ENCODE results near the gene SLC7A5.
"Not testable (repeated sequence)": the region's sequence is repeated elsewhere in the genome, so short reads cannot be mapped to it uniquely, and the experiment has no call there.

The SLC7A5 gene

DNA sequence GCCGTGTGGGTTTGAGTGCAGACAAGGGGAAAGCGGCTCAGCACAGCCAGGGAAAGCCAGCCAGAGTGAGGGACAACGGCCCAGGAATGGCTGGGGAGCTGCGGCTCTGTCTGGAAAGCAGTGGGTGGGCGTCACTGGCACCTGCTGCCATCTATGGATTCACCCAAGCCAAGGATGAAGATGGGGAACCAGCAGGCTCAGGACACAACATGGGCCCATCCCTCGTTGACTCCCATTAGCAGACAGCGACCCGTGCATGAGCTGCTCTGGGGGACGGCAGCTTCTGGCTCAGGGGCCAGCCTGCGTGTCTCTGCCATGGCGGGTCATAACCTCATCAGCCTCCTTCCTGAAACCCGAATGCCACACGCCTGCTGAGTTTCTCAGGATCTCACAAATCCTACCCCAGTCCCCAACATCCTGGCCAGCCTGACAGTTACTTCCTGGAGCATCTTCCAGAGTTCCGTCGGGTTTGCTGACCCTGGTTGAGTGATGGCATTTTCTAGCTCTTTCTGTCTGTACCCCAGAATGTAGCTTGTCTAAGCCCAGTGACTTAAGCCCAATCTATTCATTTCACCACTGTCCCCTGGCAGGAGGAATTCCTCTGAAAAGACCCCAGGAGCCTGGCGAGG lies 50.7 kb downstream of the SLC7A5 start:
- no peak for DNase-seq

DNA sequence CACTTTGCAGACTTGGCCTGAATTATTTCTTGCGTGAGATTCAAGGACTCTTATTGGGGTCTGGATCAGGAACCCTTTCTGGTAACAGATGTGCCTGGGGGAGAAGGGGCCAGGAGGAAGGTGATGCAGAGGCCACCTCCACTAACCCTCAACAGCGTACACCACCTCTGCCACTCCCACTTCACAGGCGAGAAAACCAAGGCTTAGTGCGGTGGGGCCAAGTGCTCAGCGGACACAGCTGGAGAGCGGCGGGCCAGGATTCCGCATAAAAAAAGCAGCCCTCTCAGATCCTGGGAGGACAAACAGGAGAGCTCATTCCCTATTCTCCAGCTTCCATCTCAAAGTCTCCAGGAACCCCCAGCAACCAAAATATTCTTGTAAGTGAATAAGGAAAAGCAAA lies 51.4 kb downstream of the SLC7A5 start:
- DNase-seq = no peak

DNA sequence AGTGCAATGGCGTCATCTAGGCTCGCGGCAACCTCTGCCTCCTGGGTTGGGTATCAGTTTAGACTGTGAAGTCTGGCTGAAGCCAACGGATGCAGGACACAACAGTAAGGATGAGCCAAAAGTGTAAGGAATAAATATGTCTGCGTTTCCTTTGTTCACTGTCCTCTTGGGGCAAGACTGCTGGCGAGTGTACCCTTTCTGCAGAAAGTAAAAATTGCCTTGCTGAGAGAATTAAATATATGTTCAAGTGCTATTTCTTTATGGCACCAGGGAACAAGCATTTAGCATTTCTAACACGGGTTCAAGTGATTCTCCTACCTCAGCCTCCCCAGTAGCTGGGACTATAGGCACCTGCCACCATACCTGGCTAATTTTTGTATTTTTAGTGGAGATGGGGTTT lies 51.9 kb downstream of the SLC7A5 start:
- DNase-seq = not testable (repeated sequence)

DNA sequence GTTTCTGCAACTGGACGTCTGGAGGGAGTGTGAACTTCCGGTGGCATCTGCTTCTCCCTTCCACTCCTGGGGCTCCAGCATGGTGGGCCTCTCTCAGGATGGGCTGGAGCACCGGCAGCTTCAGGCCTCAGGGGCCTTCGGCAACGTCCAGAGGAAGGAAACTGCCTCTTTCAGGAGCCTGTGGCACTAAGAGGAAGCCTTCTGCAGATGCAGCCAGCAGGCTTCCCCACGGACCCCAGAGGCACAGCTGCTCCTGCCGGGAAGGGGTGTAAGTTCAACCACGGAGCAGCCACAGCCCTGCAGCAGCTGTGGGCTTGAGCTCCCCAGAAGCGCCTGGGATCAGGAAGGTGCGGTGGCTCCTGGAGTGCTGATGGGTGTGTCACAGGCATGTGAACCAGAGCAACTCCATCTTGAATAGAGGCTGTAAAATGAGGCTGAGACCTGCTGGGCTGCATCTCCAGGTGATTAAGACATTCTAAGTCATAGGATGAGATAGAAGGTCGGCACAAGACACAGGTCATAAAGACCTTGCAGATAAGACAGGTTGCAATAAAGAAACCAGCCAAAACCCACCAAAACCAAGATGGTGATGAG lies 52.7 kb downstream of the SLC7A5 start:
- DNase-seq = no peak

DNA sequence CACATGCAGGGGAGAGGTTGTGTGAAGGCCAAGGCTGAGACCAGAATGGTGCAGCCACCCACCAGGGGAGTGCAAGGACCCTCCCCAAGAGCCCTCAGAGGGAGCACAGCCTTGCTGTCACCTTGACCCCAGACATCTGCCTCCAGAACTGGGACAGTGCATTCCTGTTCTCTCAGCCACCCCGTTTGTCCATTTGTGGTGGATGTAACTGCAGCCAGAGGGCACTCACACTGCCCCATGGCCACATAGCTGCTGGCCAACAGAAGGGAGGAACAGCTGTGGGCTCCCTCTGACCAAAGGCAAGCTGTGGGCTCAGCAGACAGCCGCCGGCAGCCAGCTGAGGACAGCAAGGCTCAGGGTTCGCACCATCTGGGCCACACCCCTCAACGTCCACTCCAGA lies 53.7 kb downstream of the SLC7A5 start:
- DNase-seq = no peak

DNA sequence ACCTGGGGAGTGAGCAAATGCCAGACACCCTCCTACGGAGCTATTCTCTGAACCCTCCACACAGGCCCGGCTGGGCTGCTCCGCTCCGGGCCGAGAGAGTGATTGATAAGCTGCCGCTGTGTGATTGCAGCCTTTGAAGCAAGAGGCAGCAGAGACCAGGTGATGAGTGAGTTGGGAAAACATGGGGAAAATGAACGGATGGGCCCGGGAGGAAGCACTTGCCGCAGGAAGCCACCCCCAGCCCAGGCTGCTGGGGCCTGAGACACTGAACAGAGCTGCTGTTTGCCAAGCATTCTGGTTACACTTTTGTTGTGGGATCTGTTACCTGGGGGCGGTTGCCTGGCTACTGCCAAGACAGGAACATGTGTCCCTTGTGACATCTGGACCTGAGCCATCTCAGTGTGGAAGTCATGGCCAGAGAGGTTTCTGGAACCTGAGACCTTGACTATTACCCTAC lies 57.1 kb downstream of the SLC7A5 start:
- no peak for DNase-seq

DNA sequence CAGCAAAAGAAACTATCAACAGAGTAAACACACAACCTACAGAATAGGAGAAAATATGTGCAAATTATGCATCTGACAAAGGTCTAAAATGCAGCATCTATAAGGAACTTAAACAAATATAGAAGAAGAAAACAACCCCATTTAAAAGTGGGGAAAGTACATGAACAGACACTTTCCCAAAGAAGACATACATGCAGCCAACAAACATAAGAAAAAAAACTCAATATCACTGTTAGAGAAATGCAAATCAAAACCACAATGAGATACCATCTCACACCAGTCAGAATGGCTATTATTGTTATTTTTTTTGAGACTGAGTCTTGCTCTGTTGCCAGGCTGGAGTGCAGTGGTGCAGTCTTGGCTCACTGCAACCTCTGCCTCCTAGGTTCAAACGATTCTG lies 57.9 kb downstream of the SLC7A5 start:
- not testable (repeated sequence) for DNase-seq

DNA sequence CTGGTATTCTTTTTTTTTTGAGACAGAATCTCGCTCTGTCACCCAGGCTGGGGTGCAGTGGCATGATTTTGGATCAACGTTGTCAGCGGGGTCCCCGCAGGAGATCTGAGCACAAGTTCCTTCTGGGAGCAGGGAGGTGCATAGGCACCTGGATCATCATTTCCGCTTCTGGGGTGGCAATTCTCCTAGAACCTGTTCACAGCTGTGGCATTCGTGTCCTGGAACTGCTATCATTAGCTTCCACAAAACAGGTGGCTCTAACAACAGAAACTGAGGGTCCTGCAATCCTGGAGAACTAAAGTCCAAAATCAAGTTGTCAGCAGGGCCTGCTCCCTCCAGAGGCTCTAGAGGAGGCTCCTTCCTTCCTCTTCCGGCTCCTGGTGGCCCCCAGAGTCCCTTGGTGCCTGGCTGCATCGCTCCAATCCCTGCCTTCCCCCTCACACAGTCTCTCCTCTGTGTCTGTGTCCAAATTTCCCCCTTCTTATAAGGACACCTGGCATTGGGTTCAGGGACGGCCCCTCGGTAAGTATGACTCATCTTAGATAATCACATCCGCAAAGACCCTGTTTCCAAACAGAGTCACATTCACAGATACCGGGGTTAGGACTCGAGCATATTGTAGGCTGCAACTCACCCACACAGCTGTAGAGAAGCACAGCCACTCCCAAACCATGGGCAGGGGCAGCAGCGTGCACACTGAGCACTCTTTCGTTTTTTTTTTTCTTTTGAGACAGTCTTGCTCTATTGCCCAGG lies 60.0 kb downstream of the SLC7A5 start:
- no peak for DNase-seq

DNA sequence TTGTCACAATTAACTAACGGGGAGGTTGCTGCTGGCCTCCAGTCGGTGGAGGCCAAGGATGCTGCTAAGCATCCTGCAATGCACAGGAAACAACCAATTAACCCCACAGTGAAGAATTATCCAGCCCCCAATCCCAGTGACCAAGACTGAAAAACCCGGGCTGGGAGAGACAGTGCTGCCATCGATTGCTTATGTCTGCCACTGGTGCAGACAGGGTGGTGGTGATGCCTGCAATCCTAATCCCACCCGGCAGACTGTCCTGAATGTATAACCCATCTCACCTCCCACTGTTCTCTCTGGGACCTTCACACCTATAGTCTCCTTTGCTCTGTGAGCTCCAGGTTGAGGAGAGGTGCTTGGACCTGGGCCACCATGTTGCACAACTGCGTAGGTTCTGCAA lies 61.2 kb downstream of the SLC7A5 start:
- no peak for DNase-seq

DNA sequence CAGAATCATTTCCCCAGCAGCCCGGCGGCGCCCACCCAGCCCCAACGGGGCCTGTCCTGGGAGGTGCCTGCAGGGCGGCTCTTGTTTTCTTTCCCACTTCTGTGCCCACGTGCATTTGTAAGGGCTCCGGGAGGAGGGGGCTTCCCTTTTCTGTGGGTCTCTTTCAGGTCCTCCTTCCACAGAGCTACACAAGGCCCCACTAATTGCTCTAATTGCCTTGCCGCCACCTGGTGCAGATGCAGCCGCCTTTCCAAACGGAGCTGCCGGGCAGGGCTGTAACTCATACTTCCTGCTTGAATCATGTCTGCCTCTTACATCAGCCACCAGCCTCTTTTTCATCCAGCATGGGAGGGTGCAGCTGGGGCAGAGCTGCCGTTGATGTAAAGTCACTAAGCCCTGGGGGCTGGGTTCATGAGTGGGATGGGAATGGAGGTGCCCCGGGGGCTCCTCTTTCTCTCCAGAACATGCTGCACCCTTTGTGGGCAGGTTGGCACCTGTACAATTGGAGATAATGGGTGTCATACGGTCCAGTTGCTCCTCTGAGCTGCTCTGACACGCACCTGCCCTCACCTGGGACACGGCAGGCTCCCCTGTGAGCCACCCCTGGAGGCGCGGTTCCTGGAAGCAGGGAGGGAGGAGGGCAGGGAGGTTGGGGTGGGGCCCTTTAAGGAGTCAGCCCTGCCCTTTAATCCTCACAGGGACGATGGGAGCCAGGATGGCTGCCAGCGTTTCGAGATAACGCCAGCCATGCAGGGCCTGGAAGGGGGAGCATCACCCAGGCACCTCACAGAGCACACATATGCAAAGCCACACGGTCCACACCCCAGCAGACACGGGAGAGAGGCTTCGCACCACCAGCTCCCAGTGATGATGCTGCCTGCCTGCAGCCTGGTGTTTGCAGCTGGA lies 62.4 kb downstream of the SLC7A5 start:
- DNase-seq = peak; percentile 64

DNA sequence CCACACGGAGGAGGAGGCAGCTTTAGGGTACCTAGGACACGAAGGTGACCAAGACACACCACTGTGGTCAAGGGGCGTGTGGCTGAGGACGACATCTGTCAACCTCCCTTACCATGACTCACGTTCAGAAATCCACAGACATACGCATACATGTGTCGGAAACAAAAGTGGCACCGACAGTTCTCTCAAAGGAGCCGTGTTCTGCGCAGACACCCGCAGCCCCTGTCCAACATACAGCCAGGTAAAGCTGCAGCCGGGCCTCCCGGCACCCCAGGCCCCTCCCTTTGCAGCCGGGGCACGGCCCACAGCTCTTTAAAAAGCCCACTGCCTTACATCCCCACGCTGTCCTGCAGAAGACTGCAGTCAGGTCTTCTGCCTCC lies 63.1 kb downstream of the SLC7A5 start:
- DNase-seq = no peak

DNA sequence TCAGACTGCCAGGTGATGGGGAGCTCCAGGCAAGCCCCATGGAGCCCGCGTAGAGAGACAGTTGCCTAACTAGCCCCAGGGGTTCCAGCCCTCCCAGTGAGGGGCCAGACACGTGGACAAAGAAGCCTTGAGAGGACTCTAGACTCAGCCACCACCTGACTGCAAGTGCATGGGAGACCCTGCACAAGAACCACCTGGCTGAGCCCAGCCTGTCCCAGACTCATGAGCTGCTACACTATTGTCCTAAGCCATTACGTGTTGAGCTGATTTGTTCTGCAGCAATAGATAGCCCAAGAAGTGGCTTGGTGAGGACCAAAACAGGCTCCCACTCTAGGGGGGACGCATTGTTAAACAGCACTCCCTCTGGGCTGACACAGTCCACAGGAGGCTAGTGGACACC lies 65.9 kb downstream of the SLC7A5 start:
- no peak for DNase-seq

DNA sequence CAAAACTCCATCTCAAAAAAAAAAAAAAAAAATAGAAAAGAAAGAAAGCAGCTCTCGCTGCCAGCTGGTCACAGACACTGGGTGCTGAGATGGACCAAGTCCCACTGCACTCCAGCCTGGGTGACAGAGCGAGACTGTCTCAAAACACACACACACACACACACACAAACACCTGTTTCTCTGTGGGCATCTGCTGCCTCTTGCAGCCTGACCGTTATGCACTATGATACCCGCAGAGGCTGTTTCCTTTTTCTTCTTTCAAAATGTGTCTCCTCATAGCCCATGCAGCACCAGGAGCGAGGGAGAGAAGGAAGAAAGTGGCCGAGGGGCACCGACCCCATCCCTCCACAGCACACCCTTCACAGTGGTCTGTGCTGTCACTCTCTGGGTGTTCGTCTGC lies 66.6 kb downstream of the SLC7A5 start:
- DNase-seq = no peak

DNA sequence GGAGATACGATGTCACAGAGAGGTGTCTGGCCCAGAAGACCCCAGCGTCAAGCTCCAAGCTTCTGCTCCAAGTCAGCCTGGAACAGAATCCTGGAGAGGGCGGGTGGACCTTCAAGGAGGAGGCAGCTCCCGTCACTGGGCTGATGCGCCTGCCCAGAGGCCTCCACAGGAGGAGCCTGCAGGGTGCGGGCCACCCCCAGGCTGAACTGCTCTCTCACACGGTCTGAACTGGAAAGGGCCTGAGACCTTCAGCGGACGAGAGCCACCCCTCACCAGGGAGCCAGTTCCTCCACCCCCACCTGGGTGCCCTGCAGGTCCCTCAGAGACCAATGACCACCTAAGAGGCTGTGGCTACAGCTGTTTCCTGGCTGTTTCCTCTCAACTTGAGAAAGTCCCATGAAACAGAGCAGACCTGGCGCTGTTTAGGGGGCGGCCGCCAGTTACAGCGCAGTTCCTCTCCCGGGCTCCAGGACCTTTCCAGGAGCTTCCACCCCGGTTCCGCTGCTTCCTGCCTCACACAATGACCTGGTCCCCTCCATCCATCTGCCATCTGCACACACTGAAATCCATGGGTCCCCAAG lies 67.5 kb downstream of the SLC7A5 start:
- DNase-seq = no peak

DNA sequence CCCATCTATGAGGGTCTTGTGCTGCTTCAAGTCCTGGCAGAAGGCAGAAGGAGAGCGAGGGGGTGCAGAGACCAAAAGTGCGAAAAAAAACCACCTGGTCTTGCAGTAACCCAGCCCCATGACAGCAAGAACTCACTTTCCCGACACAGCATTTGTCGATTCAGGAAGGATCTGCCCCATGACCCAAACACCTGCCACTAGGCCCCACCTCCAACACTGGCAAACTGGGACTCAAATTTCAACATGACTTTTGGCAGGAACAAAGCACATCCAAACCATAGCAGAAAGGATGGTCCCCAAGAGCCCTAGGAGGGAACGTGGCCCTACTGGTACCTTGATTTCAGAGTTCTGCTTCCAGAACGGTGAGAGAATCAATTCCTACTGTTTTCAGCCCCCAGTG lies 68.8 kb downstream of the SLC7A5 start:
- DNase-seq = no peak

DNA sequence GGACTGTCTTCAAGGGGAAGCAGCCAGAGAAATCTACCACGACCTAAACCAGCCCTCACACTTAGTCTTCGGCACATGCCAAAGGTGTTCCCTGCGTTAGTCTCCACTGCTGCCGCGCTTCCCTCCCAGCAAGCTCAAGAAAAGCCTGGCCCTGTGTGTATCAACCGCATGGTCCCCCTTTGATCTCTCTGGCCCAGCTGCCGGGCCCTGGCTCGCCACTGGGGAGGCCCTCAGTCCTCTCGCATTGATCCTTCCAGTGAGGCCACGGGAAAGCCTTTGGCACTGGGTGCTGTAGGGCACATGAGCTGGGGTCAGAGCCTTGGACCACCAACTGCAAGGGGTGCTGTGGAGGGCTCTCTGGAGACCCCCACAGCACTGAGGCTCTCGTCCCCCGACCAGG lies 74.0 kb downstream of the SLC7A5 start:
- no peak for DNase-seq

DNA sequence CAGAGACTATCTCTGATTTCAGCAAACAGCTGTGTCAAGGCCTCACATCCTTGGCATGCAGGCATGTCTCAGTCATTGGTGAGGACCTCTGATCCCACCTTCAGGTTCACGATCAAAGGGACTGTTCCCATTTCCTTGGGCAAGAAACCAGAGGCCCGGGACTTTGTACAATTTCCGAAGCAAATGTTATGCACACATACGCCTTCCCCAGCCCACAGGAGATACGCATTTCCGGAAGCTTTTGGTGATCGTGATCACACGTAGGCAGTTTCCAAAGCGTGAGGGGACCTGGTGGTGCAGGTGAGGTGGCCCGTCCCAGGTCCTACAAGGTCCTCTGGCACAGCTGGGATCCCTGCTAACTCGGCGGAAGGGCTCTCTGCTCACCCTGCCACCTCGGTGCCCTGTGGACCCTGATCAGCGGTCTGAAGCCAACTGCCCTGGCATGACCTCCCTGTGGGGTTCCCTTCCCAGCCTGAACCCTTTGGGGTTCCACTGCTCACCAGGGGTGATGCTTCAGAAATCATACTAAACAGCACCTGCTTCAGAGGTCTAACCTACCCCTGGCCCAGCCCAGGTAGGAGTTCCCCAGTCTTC lies 74.7 kb downstream of the SLC7A5 start:
- DNase-seq = no peak

DNA sequence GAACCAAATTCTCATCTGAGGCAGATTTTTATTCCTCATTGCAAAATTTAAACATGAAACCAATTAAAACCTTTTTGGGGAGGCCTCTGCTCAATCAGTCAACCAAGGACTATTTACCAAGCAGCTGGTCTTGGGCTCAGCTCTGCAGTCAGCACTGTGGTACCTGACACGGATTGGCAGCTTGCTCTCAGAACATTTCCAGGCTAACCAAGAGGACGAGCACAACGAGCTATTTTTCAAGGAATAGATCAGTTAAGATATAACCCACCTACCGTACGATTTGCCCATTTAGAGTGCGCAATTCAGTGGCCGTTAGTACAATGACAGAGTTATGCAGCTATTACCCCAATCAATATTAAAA lies 77.1 kb downstream of the SLC7A5 start:
- no peak for DNase-seq

DNA sequence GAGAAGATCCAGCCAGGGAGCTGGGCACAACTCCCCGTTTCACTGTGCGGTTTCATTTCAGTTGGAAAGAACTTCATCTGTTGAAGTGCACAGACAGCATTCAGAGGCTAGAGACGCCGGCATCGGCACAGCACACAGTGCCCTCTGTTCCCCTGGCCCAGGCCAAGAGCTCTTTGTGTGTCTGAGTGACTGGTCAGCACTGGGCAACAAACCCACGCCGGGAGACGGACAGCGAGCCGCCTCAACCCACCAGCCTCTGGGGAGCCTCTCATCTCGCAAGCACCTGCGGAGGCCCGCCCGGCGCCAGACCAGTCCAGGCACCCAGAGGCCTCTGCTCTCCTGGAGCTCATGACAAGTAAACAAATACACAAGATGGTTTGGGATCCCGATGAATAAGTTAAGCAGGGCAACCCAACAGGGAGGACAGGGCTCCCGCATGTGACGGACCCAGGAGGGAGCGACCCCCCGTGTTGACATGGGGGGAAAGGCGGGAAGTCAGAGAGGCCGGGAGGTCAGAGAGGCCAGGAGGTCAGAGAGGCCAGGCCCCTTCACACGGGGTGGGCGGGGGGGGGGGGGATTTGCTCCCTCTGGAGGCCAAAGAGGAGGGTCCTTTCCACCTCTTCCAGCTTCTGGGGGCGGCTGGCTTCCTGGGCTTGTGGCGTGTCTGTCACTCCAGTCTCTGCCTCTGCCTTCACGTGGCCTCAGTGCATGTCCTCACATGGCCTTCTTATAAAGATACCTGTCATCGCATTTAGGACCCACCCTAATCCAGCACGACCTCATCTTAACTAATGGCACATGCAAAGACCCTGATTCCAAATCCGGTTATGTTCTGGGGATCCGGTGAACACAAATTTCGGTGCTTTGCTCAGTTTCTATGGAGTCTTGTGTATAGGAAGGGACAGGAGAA lies 77.8 kb downstream of the SLC7A5 start:
- DNase-seq = no peak

DNA sequence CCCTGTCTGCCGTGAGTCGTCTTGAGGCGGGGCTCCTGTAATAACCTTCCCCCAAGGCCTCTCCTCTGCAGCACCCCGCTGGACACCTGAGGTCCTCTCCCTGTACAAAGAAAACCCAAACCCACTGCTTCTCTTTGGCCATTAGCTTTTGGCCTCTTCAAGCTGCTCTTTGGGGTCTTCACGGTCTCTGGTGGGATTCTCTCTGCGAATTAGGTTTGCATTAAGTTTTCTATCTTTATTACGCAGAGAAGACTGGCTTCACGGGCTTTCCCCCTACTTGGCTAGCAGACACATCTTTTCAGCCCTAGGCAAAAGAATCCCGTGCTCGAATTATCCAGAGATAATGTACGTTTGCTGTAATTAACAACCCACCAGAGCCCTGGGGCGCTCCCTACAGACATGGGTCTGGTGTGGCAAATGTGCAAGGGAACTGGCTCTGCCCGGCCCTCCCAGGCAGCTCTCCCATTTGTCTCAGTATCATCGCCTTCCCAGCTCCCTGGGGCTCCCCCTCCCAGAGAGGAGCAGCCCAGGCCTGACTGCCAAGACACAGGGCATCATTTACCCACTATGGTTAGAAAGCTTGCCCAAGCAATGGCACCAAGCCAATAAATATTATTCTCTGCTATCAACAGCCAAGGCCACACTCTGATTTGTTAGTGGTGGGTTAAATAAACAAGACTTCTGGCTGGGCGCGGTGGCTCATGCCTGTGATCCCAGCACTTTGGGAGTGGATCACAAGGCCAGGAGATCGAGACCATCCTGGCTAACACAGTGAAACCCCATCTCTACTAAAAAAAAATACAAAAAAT lies 78.8 kb downstream of the SLC7A5 start:
- peak; percentile 33 for DNase-seq
